Right lobe of liver (tissue), 6 donors: Measurements from ENCODE around the gene PER2. TPM values are rescaled to one million over a fixed set of nuclear protein-coding genes. Genes with fewer than 3 reads are reported as not detected.
"Not testable (repeated sequence)": the region's sequence is repeated elsewhere in the genome, so short reads cannot be mapped to it uniquely, and the experiment has no call there.

Experiments
- ATAC-seq, 4 donors: fragments of 200-7000 bp; cut with Tn5 transposase; one replicate each; pipeline ENCODE4 v1.9.1; 2020; ENCODE audit warnings: mild to moderate bottlenecking in 4 of 4, moderate library complexity in 4 of 4
- DNase-seq, 3 donors: peaks; one replicate each; pipeline ENCODE4 v3.0.0-alpha.2; 2020
- H3K27ac ChIP-seq, 3 donors: fragments of 200-600 bp; one replicate each; pipeline ENCODE4 v1.8.0; 2022
- H3K27me3 ChIP-seq, 2 donors: fragments of 200-600 bp; one replicate each; pipeline ENCODE4 v1.8.0; 2022
- H3K36me3 ChIP-seq, 4 donors: fragments of 200-600 bp; sonication (generic) in 1 of 4; one replicate each; pipeline versions ENCODE4 v1.5.1 to v1.8.0; 2017 to 2022; ENCODE audit warnings: control low read depth in 1 of 4
- H3K4me1 ChIP-seq, 4 donors: fragments of 200-600 bp; sonication (generic) in 1 of 4; one replicate each; pipeline versions ENCODE4 v1.5.1 to v1.8.0; 2017 to 2022; ENCODE audit warnings: control low read depth in 1 of 4
- H3K4me3 ChIP-seq, 3 donors: fragments of 200-600 bp; one replicate each; pipeline ENCODE4 v1.8.0; 2022
- H3K9me3 ChIP-seq, 4 donors: fragments of 200-600 bp; sonication (generic) in 1 of 4; one replicate each; pipeline versions ENCODE4 v1.5.1 to v1.8.0; 2017 to 2022; ENCODE audit warnings: control low read depth in 1 of 4
- POLR2A ChIP-seq: fragments of 450-650 bp; IDR thresholded peaks from one replicate; pipeline ENCODE4 v1.6.1; 2017; ENCODE audit warnings: antibody characterized with exemption, mild to moderate bottlenecking
- WGBS: methylation state at CpG from one replicate; pipeline ENCODE4 v1.1.6; 2018; ENCODE audit warnings: low coverage, low lambda C conversion rate; ENCODE audit not compliant: insufficient coverage; ENCODE audit errors: missing lambda C conversion rate; 5-methylcytosine and 5-hydroxymethylcytosine counted together
- intact Hi-C, 2 donors: fragments of 100-400 bp; cut with DNase I; formaldehyde crosslinking; loops; one replicate each; pipeline versions ENCODE4 v1.11.2 to v1.14.1; 2022
- total RNA-seq, 6 experiments: library from RNA; depleted of rRNA in 2 of 6; stranded (reverse); fragments of >200 nt in 2 of 6; fragmentation: NEBNext Ultra II Directional in 3 of 6; extraction: Animal tissue kit (Norgen Biotek cat#: 25700) in 3 of 6; gene quantifications; one replicate each; pipeline versions ENCODE4 v1.1.0 to v1.2.4, GENCODE V29; 2016 to 2023
- TF ChIP-seq, protein P1 (sequence below), 4 donors: fragments of 200-600 bp in 3 of 4; fragments of 450-650 bp in 1 of 4; IDR thresholded peaks; one replicate each; pipeline versions ENCODE4 v1.5.1 to v1.8.0; 2016 to 2022; ENCODE audit warnings: antibody characterized with exemption in 4 of 4, mild to moderate bottlenecking in 2 of 4
- donor health status: DM: no; HTN: yes; CAD: no.
- donor health status: DM: no; HTN: no; CAD: no.
- donor health status: DM: no; HTN: no; CAD: no.
- donor health status: DM: no; HTN: yes; CAD: no.
- donor health status: DM: no; HTN: yes; CAD: no.

PER2 gene
- total RNA-seq, 6 experiments from 2014 or later, result 4.5 to 12.5 (median 6.1) TPM

DNA sequence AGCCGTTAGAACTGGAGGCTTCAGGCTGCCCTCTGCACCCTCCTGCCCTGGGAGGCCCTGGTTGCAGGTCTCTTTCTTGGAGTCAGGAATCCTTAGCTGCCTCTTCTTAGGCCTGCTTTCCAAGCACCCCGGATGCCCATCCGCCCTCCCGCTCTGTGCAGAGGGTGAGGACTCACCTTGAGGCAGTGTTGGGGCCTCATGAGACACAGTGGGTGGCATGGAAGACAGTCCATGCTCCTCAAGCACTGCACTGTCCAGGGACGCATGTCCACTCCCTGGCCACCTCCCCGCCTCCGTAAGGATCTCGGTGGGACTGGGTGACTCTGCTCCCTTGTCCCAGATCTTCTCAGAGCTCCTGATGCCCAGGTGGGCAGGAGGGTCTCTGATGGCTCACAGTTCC, 26.2 kb upstream of the PER2 start:
- TF ChIP-seq, protein P1, sequence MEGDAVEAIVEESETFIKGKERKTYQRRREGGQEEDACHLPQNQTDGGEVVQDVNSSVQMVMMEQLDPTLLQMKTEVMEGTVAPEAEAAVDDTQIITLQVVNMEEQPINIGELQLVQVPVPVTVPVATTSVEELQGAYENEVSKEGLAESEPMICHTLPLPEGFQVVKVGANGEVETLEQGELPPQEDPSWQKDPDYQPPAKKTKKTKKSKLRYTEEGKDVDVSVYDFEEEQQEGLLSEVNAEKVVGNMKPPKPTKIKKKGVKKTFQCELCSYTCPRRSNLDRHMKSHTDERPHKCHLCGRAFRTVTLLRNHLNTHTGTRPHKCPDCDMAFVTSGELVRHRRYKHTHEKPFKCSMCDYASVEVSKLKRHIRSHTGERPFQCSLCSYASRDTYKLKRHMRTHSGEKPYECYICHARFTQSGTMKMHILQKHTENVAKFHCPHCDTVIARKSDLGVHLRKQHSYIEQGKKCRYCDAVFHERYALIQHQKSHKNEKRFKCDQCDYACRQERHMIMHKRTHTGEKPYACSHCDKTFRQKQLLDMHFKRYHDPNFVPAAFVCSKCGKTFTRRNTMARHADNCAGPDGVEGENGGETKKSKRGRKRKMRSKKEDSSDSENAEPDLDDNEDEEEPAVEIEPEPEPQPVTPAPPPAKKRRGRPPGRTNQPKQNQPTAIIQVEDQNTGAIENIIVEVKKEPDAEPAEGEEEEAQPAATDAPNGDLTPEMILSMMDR (IDR thresholded peaks at IDR 0.05), result no peak
- no peak for TF ChIP-seq POLR2A
- ATAC-seq (peak in 1 of 4 donors; percentile 34), DNase-seq (no peak)
- H3K4me1 ChIP-seq, result no peaks in the 10 kb centered on the region
- H3K36me3 ChIP-seq, result no peaks in the 10 kb centered on the region
- no peaks in the 10 kb centered on the region for H3K27me3 ChIP-seq
- no peaks in the 10 kb centered on the region for H3K9me3 ChIP-seq
- intact Hi-C loops, result no loop called here
- H3K27ac ChIP-seq, result no peak overlapping the region
- no peak overlapping the region for H3K4me3 ChIP-seq
- 92% methylated on average over 7 of the region's 8 CpGs for WGBS

DNA sequence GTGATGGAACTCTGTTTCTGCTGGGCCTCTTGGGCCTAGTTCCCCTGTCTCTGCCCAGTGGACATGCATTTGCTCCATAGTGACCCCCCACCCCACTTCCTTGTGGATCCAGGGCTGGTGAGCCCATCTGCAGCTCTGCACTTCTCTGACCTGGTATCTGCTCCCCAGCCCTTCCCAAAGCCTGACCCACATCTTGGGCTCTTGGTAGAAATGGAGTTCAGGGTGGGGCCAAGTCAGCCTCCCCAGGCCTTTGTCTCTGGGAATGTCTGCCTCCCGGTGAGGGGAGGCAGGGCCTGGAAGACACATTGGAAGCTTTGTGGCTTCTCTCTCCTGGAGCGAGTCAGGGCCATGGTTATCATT, 25.6 kb upstream of the PER2 start:
- H3K4me1 ChIP-seq, result no peaks in the 10 kb centered on the region
- 100% methylated on average over 1 of the region's 2 CpGs for WGBS
- DNase-seq, result no peak
- TF ChIP-seq POLR2A, result no peak
- TF ChIP-seq, protein P1 (IDR thresholded peaks at IDR 0.05), result no peak
- no peak for ATAC-seq
- intact Hi-C loops, result no loop called here
- no peaks in the 10 kb centered on the region for H3K27me3 ChIP-seq
- H3K27ac ChIP-seq, result no peak overlapping the region
- no peaks in the 10 kb centered on the region for H3K36me3 ChIP-seq
- H3K4me3 ChIP-seq, result no peak overlapping the region
- no peaks in the 10 kb centered on the region for H3K9me3 ChIP-seq

DNA sequence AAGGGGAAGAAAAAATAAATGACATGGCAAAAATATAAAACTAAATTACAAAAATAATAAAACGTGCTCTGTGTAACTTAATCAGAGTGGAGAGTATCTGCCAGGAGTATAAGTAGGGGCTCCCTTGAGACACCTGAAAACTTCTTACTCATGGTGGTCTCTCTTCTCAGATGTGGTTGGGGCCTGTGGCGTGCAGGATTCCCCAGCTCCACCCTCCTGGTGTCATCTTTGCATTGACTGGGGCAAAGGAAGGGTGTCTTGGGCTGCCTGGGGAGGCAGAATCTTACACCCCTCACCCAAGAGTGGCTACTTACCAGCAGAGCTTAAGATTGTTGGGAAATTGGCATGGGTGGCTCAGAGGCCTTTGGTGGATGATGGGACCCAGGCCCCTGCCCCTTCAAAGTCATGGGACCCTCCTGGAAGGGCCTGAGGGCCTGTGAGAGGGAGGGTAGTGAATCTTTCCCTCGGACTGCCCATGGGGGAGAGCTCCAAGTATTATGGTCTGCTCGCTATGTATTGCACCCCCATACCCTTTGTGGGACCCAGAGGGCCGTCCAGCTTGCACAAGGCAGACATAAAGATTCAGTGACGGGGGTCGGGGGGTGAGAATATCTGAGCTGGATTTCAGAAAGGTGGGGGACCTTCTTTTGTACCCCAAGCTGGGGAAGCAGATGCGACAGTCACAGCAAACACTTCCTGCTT, 25.0 kb upstream of the PER2 start:
- Histone ChIP-seq H3K36me3 (no peaks in the 10 kb centered on the region), H3K4me3 (no peak overlapping the region), H3K4me1 (no peaks in the 10 kb centered on the region), H3K27ac (no peak overlapping the region), H3K9me3 (no peaks in the 10 kb centered on the region), H3K27me3 (no peaks in the 10 kb centered on the region)
- TF ChIP-seq, protein P1 (IDR thresholded peaks at IDR 0.05), result no peak
- TF ChIP-seq POLR2A, result no peak
- WGBS, result 69% methylated on average over 2 of the region's 8 CpGs
- intact Hi-C loops, result no loop called here
- DNase-seq, result no peak
- no peak for ATAC-seq

DNA sequence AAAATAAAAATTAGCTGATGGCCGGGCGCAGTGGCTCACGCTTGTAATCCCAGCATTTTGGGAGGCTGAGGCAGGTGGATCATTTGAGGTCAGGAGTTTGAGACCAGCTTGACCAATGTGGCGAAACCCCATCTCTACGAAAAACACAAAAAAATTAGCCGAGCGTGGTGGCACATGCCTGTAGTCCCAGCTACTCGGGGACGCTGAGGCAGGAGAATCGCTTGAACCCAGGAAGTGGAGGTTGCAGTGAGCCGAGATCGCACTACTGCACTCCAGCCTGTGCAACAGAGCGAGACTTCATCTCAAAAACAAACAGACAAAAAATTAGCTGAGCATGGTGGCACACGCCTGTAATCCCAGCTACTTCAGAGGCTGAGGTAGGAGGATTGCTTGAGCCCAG, 22.3 kb upstream of the PER2 start:
- intact Hi-C loops, H3K36me3 ChIP-seq, H3K27me3 ChIP-seq, H3K9me3 ChIP-seq, H3K27ac ChIP-seq, DNase-seq, ATAC-seq, H3K4me3 ChIP-seq: not testable (repeated sequence)
- WGBS, result 92% methylated on average over 14 of the region's 14 CpGs
- H3K4me1 ChIP-seq, result peaks cover 0 to 13% (median 6%) of the 10 kb centered on the region in 4 donors

DNA sequence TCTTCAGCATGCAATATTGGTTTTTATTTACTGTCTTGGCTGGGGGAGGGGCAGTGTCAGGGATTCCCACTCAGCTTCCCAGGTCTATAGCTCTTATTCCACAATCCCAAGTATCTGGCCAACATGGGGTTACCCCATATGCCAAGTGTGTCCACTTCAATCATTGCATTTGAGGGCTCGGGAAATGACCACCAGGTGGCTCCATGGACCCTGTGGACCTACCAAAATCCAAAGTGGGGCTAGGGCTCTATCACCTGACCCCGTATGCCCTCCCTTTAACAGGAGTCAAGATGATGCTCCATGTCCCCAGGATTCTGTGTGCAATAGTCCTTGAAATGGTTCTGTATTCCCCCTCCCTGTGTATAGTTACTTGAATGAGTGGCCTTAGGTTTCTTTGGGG, 19.8 kb upstream of the PER2 start:
- no peaks in the 10 kb centered on the region for H3K36me3 ChIP-seq
- TF ChIP-seq, protein P1 (IDR thresholded peaks at IDR 0.05), result peak in 2 of 4 donors; percentile 5 to 30
- no peak for TF ChIP-seq POLR2A
- intact Hi-C loops, result no loop called here
- WGBS, result 71% methylated on average over 1 of the region's 2 CpGs
- ATAC-seq (no peak), DNase-seq (peak in 1 of 3 donors; percentile 25)
- no peaks in the 10 kb centered on the region for H3K9me3 ChIP-seq
- no peak overlapping the region for H3K27ac ChIP-seq
- H3K4me3 ChIP-seq, result no peak overlapping the region
- peaks cover 0 to 15% (median 6%) of the 10 kb centered on the region in 4 donors for H3K4me1 ChIP-seq
- H3K27me3 ChIP-seq, result no peaks in the 10 kb centered on the region
